IPS-18a (cell line): Measurements from ENCODE around the gene SERPINA5.

Experiments used
- H3K27ac ChIP-seq: one replicate; pipeline ENCODE4 v1.5.1; 2013; ENCODE audit warnings: low read length
- H3K27me3 ChIP-seq: one replicate; pipeline ENCODE4 v1.6.1; 2013; ENCODE audit warnings: mild to moderate bottlenecking, low read length; ENCODE audit not compliant: control insufficient read depth, insufficient read depth
- H3K36me3 ChIP-seq: one replicate; pipeline ENCODE4 v1.6.1; 2013; ENCODE audit warnings: low read depth, low read length; ENCODE audit not compliant: control insufficient read depth
- H3K4me1 ChIP-seq: one replicate; pipeline ENCODE4 v1.6.1; 2013; ENCODE audit warnings: low read depth, low read length; ENCODE audit not compliant: control insufficient read depth
- H3K4me3 ChIP-seq: one replicate; pipeline ENCODE4 v1.5.1; 2013; ENCODE audit warnings: low read length
- H3K9ac ChIP-seq: one replicate; pipeline ENCODE4 v1.6.1; 2013; ENCODE audit warnings: mild to moderate bottlenecking, low read length, moderate library complexity
- H3K9me3 ChIP-seq: one replicate; pipeline ENCODE4 v1.6.1; 2013; ENCODE audit warnings: low read depth, low read length; ENCODE audit not compliant: control insufficient read depth

Gene SERPINA5

DNA sequence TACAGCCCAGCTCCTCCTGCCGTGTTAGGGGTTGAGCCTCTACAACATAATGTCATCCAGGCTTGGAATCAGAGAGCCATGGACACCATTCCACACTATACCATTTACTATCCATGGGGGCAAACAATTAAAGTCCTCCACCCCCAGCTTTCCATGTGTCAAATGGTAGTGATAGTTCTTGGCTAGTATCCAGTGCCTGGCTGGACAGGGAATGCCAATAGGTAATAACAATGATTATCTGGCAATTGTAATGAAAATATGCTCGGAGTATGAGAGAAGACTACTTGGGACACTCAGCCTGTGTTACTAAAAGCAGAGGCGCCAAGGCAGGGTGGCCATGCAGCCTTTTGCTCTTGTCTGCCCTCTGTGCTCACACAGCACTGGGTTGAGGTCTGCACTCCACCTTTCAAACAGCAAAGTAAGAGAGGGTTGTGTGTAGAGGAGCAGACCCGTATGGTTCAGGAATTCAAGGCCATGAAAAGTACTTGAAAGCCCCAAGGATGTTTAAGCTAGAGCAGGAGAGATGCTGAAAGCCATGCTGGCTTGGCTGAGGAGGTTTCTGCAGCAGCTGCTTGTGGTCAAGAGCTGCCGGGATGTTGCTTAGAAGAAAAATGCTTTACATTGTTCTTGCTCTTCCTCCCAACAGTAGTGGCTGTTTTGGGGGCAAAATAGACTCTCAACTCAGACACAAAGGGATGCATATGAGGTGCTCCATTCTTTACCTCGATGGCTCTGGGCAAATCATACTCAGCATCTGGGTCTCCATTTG lies 41.6 kb downstream of the SERPINA5 start:
- Histone ChIP-seq H3K4me3 (no peak overlapping the region), H3K4me1 (no peaks in the 10 kb centered on the region), H3K27me3 (no peaks in the 10 kb centered on the region), H3K36me3 (no peaks in the 10 kb centered on the region), H3K9ac (no peak overlapping the region), H3K27ac (no peak overlapping the region), H3K9me3 (peaks cover under 1% of the 10 kb centered on the region)

DNA sequence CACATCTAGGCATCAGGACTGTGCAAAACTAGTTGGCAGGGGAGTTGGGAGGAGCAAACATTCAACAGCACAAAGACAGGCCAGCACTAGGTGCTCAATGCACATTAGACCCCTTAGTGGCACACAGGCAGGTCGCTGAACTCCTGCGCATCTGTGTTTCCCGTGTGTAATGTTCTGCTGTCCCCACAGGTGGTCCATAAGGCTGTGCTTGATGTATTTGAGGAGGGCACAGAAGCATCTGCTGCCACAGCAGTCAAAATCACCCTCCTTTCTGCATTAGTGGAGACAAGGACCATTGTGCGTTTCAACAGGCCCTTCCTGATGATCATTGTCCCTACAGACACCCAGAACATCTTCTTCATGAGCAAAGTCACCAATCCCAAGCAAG lies 42.2 kb downstream of the SERPINA5 start:
- Histone ChIP-seq H3K9me3 (no peaks in the 10 kb centered on the region), H3K27ac (no peak overlapping the region), H3K36me3 (no peaks in the 10 kb centered on the region), H3K4me1 (no peaks in the 10 kb centered on the region), H3K4me3 (no peak overlapping the region), H3K9ac (no peak overlapping the region), H3K27me3 (no peaks in the 10 kb centered on the region)

DNA sequence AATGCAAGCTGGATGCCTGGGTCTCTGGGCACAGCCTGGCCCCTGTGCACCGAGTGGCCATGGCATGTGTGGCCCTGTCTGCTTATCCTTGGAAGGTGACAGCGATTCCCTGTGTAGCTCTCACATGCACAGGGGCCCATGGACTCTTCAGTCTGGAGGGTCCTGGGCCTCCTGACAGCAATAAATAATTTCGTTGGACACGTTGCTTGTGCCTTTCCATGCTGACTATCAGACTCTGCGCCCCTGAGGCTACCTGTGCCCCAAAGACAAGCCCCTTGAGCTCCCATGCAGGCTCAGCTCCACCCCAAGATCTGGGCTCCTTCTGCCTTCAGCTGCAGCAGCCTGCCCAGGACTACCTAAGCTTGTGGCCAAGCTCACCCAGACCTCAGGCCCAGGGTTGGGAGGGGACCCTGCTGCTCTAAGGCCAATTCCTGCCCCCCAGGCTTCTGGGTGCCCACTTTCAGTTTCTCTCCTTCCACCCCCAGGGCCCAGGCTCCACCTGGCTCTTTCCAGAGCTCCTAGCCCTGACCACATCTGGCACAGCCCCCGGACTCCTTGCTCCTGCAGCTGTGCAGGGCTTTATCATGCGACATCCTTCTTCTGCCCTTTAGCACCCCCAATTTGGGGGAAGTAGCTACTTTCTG lies 42.8 kb downstream of the SERPINA5 start:
- Histone ChIP-seq H3K4me1 (no peaks in the 10 kb centered on the region), H3K9me3 (no peaks in the 10 kb centered on the region), H3K36me3 (no peaks in the 10 kb centered on the region), H3K27me3 (no peaks in the 10 kb centered on the region), H3K9ac (no peak overlapping the region), H3K27ac (no peak overlapping the region), H3K4me3 (no peak overlapping the region)

DNA sequence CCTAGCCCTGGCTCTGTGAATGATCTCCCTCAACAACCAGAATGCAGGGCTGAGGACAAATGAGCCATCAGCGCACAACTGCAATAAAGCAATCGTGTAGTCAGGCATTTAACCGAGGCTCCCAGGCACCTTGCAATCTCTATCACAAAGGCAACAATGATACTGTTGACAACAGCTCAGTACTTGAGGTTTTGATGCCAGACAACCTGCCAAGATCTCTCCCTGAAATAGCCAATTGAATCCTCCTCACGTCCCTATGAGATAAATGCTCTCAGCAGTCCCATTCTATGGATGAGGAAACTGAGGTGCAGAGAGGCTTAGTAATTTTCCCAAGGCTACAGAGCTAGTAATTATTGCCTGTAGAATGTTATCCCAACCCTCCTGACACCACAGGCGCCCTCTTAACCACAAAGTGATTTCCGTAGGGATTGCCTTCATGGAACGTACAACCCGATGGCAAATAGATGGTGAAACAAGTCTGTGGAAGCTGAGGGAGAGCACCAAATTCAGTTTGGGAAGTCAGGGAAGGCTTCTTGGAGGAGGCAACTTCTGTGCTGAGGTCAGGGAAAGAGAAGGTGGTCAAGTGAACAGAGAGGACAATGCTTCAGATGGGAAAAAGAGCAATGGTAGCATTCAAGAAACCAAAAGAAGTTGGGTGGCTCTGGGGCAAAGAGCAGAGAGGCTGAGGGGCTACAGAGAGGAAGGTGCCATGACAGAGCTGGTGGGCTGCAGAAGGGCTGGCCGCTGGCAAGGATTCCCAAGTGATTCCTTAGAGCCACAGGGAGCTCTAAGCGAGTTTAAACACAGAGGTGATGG lies 43.5 kb downstream of the SERPINA5 start:
- no peaks in the 10 kb centered on the region for H3K4me1 ChIP-seq
- H3K9ac ChIP-seq, result no peak overlapping the region
- no peak overlapping the region for H3K4me3 ChIP-seq
- no peaks in the 10 kb centered on the region for H3K9me3 ChIP-seq
- H3K27me3 ChIP-seq, result no peaks in the 10 kb centered on the region
- H3K27ac ChIP-seq, result no peak overlapping the region
- H3K36me3 ChIP-seq, result no peaks in the 10 kb centered on the region

DNA sequence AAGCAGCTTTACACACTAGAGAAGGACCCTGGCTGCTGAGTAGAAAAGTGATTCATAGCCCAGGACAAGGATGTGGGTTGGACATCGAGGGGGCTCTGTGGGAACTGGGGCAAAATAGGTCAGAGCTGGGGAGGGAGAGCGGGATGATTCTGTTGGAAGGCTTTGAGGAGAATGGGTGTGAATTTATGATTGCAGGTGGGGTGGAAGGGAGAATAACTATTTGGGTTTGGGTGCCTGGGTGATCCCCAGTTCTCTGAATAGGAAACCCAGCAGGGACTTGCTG lies 44.1 kb downstream of the SERPINA5 start:
- Histone ChIP-seq H3K9me3 (no peaks in the 10 kb centered on the region), H3K4me1 (no peaks in the 10 kb centered on the region), H3K36me3 (no peaks in the 10 kb centered on the region), H3K27me3 (no peaks in the 10 kb centered on the region), H3K9ac (no peak overlapping the region), H3K4me3 (no peak overlapping the region), H3K27ac (no peak overlapping the region)

DNA sequence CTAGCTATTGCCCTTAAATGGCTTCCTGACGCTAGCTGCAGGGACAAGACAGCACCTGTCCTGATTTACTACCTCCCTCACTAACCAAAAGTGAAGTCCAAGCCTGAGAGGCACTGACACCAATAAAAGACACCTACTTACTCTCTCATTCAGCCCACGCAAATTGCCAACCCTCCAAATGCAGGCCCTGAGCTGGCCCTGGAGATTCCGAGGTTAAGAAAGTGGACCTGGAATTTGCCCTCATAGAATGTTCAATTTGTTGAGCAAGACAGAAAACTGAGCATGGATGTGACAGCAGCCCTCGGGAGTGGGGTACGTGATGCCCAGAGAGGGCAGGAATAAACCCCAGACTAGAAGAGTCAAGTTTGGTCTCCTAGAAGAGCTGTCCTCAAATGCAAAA lies 47.4 kb downstream of the SERPINA5 start:
- Histone ChIP-seq H3K27ac (no peak overlapping the region), H3K4me3 (no peak overlapping the region), H3K9ac (no peak overlapping the region), H3K4me1 (no peaks in the 10 kb centered on the region), H3K36me3 (no peaks in the 10 kb centered on the region), H3K27me3 (no peaks in the 10 kb centered on the region), H3K9me3 (no peaks in the 10 kb centered on the region)

DNA sequence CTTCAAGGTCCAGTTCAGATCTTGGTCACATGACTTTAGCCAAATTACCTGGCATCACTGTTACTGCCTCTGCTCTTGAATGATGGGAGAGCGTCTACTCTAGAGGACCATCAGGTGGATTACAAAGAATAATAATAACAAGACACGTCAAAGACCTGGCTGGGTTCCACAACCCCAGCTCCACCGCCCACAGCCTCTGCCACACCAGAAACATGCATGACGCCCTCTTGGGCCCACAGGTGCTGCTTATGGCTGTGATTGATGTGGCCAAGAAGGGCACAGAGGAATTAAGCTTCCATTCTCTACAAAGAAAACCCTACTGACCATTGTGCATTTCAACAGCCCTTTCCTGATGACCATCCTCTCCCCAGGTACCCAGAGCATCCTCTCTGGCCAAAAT lies 49.2 kb downstream of the SERPINA5 start:
- no peaks in the 10 kb centered on the region for H3K27me3 ChIP-seq
- no peaks in the 10 kb centered on the region for H3K36me3 ChIP-seq
- H3K27ac ChIP-seq, result no peak overlapping the region
- no peaks in the 10 kb centered on the region for H3K9me3 ChIP-seq
- no peak overlapping the region for H3K9ac ChIP-seq
- no peaks in the 10 kb centered on the region for H3K4me1 ChIP-seq
- H3K4me3 ChIP-seq, result no peak overlapping the region

DNA sequence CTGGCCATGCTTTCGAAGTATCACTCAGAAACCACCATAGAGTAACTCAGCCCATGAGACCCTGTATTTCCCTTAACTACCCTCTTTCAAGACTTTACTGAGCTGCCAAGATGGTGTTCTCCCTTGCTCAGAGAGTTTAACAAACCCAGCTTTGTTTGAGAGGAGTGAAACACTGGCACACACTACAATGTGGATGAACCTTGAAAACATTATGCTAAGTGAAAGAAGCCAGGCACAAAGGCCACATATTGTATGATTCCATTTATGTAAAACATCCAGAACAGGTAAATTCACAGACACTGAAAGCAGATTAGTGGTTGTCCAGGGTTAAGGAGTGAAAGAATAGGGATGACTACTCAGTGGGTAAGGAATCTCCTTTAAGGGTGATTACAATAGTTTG lies 49.8 kb downstream of the SERPINA5 start:
- Histone ChIP-seq H3K36me3 (no peaks in the 10 kb centered on the region), H3K9me3 (no peaks in the 10 kb centered on the region), H3K4me3 (no peak overlapping the region), H3K9ac (no peak overlapping the region), H3K27ac (no peak overlapping the region), H3K27me3 (no peaks in the 10 kb centered on the region), H3K4me1 (no peaks in the 10 kb centered on the region)

DNA sequence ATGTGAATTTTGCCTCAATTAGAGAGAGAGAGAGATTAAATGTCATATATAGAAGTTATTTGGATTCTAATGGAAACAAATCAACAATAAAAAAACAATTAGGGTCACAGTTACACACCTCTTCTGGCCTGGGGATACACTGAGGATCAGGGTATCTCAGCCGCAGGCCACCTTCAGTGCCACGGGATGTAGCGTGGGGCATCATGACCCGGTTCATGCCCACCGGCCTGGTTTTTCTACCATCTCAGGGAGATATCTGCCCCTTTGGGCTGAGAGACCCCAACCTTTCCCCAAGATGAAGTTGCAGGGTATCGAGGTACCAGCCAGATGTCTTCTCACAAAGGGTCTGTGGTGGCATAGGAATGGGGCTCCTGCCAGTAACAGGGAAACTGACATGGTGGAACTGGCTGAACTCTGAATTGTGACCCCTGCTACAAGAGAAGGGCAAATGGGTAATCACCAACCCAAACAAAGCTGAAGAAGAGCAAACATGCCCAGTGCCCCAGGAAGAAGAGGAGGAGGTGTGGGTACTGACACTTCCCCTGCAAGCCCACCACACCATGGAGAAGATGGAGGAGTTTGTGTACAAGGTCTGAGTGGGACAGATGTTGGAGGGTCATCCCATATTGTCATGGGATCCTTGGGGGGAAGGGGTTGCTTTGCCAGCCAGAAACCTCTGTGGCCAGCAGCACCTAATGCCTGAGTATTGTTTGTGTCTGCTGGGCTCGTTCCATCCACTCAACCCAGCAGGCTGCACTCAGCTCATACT lies 50.5 kb downstream of the SERPINA5 start:
- no peaks in the 10 kb centered on the region for H3K36me3 ChIP-seq
- H3K9me3 ChIP-seq, result no peaks in the 10 kb centered on the region
- H3K27ac ChIP-seq, result no peak overlapping the region
- H3K4me3 ChIP-seq, result no peak overlapping the region
- H3K9ac ChIP-seq, result no peak overlapping the region
- no peaks in the 10 kb centered on the region for H3K27me3 ChIP-seq
- no peaks in the 10 kb centered on the region for H3K4me1 ChIP-seq

DNA sequence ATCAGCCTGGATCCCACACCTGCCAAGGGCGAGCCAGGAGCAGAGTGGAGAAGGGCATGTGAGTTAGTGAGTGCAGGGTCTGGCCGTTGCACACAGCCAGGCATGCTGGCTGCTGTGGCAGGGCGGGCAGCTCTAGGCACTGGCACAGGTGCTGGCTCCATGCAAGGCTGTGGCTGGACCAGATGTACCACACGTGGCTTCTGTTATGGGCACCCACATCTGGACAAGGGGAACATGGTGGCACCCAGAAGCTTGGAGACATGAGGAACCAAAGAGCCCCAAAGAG lies 51.0 kb downstream of the SERPINA5 start:
- Histone ChIP-seq H3K27me3 (no peaks in the 10 kb centered on the region), H3K4me3 (no peak overlapping the region), H3K36me3 (no peaks in the 10 kb centered on the region), H3K27ac (no peak overlapping the region), H3K9me3 (no peaks in the 10 kb centered on the region), H3K4me1 (no peaks in the 10 kb centered on the region), H3K9ac (no peak overlapping the region)

DNA sequence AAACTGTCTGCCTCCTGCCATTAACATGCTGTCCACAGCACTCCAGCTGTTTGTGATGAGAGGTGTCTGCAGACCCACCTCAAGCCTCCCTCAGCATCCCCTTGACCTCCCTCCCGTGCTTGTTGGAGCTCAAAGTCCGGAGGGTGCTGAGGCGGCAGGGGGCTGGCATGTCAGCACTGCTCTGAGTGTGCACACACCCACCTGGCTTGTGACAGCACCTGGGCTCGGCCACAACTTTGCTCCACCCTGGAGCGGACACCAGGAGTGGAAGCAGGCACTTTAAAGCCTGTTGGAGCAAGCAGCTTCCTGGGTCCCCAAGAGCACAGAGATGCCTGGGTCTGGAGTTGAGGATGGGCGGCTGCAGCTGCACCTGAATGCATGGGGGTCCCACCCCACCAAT lies 51.9 kb downstream of the SERPINA5 start:
- no peak overlapping the region for H3K27ac ChIP-seq
- H3K9ac ChIP-seq, result no peak overlapping the region
- no peaks in the 10 kb centered on the region for H3K36me3 ChIP-seq
- no peaks in the 10 kb centered on the region for H3K9me3 ChIP-seq
- no peaks in the 10 kb centered on the region for H3K4me1 ChIP-seq
- H3K4me3 ChIP-seq, result no peak overlapping the region
- H3K27me3 ChIP-seq, result no peaks in the 10 kb centered on the region
